Astrocyte (in vitro differentiated cells and primary cell): ENCODE data around the gene ZNF195. TPM values are rescaled to one million over a fixed set of nuclear protein-coding genes. Genes with fewer than 3 reads are reported as not detected.
"Not testable (repeated sequence)": the region's sequence is repeated elsewhere in the genome, so short reads cannot be mapped to it uniquely, and the experiment has no call there.

Experiments
- DNase-seq: peaks from one replicate; pipeline ENCODE4 v3.0.0-alpha.2; 2010; ENCODE audit warnings: low read depth
- FAIRE-seq: peaks from 2 replicates; lab custom pipeline; 2011; peaks lifted over from hg19 to GRCh38; lab: Jason Lieb, UNC
- H2AFZ ChIP-seq: 2 replicates; pipeline ENCODE4 v1.6.0; 2012; ENCODE audit warnings: low read depth, low read length, inconsistent platforms
- H3K27ac ChIP-seq: 2 replicates; pipeline ENCODE4 v1.5.1; 2011; ENCODE audit warnings: low read depth, low read length, inconsistent platforms
- H3K27me3 ChIP-seq: 2 replicates; pipeline ENCODE4 v1.6.0; 2011; ENCODE audit warnings: low read length, inconsistent platforms; ENCODE audit not compliant: insufficient read depth
- H3K36me3 ChIP-seq: 2 replicates; pipeline ENCODE4 v1.5.1; 2011; ENCODE audit warnings: low read length, inconsistent platforms; ENCODE audit not compliant: insufficient read depth
- H3K4me1 ChIP-seq: 2 replicates; pipeline ENCODE4 v1.5.1; 2011; ENCODE audit warnings: low read length, inconsistent platforms; ENCODE audit not compliant: insufficient read depth
- H3K4me2 ChIP-seq: 2 replicates; pipeline ENCODE4 v1.6.0; 2012; ENCODE audit warnings: low read length, inconsistent platforms
- H3K4me3 ChIP-seq: 2 replicates; pipeline ENCODE4 v1.5.1; 2011; ENCODE audit warnings: low read depth, mild to moderate bottlenecking, low read length, inconsistent platforms; ENCODE audit not compliant: insufficient read depth
- H3K79me2 ChIP-seq: 2 replicates; pipeline ENCODE4 v1.6.0; 2012; ENCODE audit warnings: mild to moderate bottlenecking, low read length, inconsistent platforms; ENCODE audit not compliant: insufficient read depth
- H3K9ac ChIP-seq: 2 replicates; pipeline ENCODE4 v1.6.0; 2012; ENCODE audit warnings: mild to moderate bottlenecking, low read length, inconsistent platforms
- H3K9me3 ChIP-seq: 2 replicates; pipeline ENCODE4 v1.5.1; 2012; ENCODE audit warnings: low read depth, mild to moderate bottlenecking, low read length, inconsistent platforms; ENCODE audit not compliant: insufficient read depth
- H4K20me1 ChIP-seq: 2 replicates; pipeline ENCODE4 v1.6.0; 2012; ENCODE audit warnings: low read length, inconsistent platforms; ENCODE audit not compliant: insufficient read depth
- H3K27ac Mint-ChIP-seq: one replicate; pipeline ENCODE4 v1.8.0; 2021; ENCODE audit warnings: mild to moderate bottlenecking, mixed read lengths; ENCODE audit not compliant: unreplicated experiment
- H3K27me3 Mint-ChIP-seq: one replicate; pipeline ENCODE4 v1.8.0; 2021; ENCODE audit warnings: low read depth, mixed read lengths; ENCODE audit not compliant: unreplicated experiment
- H3K36me3 Mint-ChIP-seq: one replicate; pipeline ENCODE4 v1.8.0; 2021; ENCODE audit warnings: low read depth, mixed read lengths; ENCODE audit not compliant: unreplicated experiment
- H3K4me1 Mint-ChIP-seq: one replicate; pipeline ENCODE4 v1.8.0; 2021; ENCODE audit warnings: low read depth, mixed read lengths; ENCODE audit not compliant: unreplicated experiment
- H3K4me3 Mint-ChIP-seq: one replicate; pipeline ENCODE4 v1.8.0; 2021; ENCODE audit warnings: mild to moderate bottlenecking, moderate library complexity, mixed read lengths; ENCODE audit not compliant: unreplicated experiment
- H3K9me3 Mint-ChIP-seq: one replicate; pipeline ENCODE4 v1.8.0; 2021; ENCODE audit warnings: mild to moderate bottlenecking, mixed read lengths; ENCODE audit not compliant: unreplicated experiment
- EZH2 ChIP-seq: IDR thresholded peaks from 2 replicates; pipeline ENCODE4 v1.6.1; 2012; ENCODE audit warnings: mild to moderate bottlenecking, low read length, inconsistent platforms; ENCODE audit not compliant: insufficient read depth
- total RNA-seq: library from RNA; stranded (reverse); gene quantifications from 2 replicates; pipeline ENCODE4 v1.2.1, GENCODE V29; 2021
- TF ChIP-seq, protein P1 (sequence below): IDR thresholded peaks from 2 replicates; pipeline ENCODE4 v1.5.1; 2011; ENCODE audit warnings: low read depth, mild to moderate bottlenecking, inconsistent platforms, low read length, moderate library complexity; ENCODE audit not compliant: insufficient read depth

Gene ZNF195
- total RNA-seq, 1 donor from 2014 or later = 57.5 TPM

DNA sequence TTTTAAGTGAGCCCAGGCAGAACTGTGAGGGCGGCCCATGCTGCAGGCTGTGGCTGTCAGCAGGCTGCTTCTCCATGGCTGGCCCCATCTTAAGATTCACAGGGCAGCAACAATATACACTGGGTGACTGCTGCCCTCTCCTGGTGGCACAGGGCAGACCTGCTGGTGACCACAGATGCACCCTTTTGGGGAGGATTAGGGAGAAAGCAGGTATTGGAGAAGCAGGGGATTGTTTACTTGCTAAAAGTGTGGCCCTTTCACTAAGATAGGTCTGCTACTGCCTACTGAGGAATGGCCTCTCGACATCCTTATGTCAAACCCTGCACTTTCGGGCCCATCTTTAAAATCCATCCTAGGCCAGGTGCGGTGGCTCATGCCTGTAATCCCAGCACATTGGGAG lies 38.1 kb upstream of the ZNF195 start:
- H3K4me3 Mint-ChIP-seq = not testable (repeated sequence)

DNA sequence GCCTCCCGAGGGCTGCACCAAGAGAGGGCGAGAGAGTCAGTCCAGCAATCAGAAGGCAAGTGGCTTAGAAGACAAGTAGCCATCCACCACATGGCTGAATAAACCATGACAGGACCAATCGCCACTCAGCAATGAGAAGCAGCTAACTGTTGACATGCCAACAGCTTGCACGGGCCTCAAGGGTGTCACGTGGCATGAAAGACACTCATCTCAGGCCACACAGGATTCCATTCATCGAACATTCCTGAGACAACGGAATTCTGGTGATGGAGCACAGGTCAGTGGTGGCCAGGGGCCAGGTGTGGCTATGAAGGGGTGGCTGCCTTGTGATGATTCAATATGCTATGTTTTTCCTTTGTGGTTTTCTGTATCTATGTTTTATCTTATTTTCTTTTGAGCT lies 36.4 kb upstream of the ZNF195 start:
- not testable (repeated sequence) for H4K20me1 ChIP-seq, H3K4me1 Mint-ChIP-seq, H3K4me3 Mint-ChIP-seq, H2AFZ ChIP-seq, H3K4me1 ChIP-seq, H3K4me2 ChIP-seq, H3K9me3 Mint-ChIP-seq, H3K27me3 Mint-ChIP-seq, H3K27ac ChIP-seq, H3K36me3 Mint-ChIP-seq, FAIRE-seq, H3K9me3 ChIP-seq, H3K36me3 ChIP-seq, H3K27me3 ChIP-seq, H3K9ac ChIP-seq, H3K4me3 ChIP-seq, H3K79me2 ChIP-seq
- H3K27ac Mint-ChIP-seq = peak overlapping the region; percentile 66
- DNase-seq = peak; percentile 20

More for the DNA sequence above, 38.1 kb upstream of the ZNF195 start:
- TF ChIP-seq, protein P1, sequence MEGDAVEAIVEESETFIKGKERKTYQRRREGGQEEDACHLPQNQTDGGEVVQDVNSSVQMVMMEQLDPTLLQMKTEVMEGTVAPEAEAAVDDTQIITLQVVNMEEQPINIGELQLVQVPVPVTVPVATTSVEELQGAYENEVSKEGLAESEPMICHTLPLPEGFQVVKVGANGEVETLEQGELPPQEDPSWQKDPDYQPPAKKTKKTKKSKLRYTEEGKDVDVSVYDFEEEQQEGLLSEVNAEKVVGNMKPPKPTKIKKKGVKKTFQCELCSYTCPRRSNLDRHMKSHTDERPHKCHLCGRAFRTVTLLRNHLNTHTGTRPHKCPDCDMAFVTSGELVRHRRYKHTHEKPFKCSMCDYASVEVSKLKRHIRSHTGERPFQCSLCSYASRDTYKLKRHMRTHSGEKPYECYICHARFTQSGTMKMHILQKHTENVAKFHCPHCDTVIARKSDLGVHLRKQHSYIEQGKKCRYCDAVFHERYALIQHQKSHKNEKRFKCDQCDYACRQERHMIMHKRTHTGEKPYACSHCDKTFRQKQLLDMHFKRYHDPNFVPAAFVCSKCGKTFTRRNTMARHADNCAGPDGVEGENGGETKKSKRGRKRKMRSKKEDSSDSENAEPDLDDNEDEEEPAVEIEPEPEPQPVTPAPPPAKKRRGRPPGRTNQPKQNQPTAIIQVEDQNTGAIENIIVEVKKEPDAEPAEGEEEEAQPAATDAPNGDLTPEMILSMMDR = peak; percentile 14
- H3K27me3 Mint-ChIP-seq, H3K4me3 ChIP-seq, H3K9me3 Mint-ChIP-seq, H3K36me3 Mint-ChIP-seq, H3K4me1 ChIP-seq, H3K36me3 ChIP-seq, H3K4me1 Mint-ChIP-seq, H3K4me2 ChIP-seq, H3K79me2 ChIP-seq, H2AFZ ChIP-seq, H3K27ac Mint-ChIP-seq, H3K9me3 ChIP-seq, H3K27ac ChIP-seq, H4K20me1 ChIP-seq, DNase-seq, FAIRE-seq, H3K27me3 ChIP-seq, H3K9ac ChIP-seq: not testable (repeated sequence)

DNA sequence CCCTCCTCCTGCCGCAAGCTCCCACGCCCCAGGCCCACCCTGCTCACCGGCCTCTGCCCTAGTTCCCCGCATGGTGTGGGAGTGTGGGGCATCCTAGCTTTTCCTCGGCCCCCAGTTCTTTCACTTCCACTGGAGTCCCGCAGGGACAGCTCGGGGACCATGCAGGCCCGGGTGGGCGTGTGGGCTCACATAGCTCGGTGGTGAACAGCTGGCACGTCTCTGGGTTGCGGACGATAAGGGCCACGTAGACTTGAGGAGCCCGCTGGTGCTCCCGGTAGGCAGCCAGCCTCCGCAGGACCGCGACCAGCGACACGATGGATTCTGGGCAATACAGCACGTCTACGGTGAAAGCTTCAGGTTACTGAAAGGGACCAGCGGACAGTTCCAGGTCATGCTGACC lies 34.7 kb upstream of the ZNF195 start:
- not testable (repeated sequence) for H3K4me3 ChIP-seq, H3K4me3 Mint-ChIP-seq, H3K27ac ChIP-seq, H3K9me3 ChIP-seq, H3K36me3 Mint-ChIP-seq, H3K27me3 Mint-ChIP-seq, H3K4me1 ChIP-seq, H3K9me3 Mint-ChIP-seq, H3K27ac Mint-ChIP-seq, FAIRE-seq, H3K4me2 ChIP-seq, H2AFZ ChIP-seq, H3K4me1 Mint-ChIP-seq, DNase-seq, H3K79me2 ChIP-seq, H4K20me1 ChIP-seq, H3K36me3 ChIP-seq, H3K9ac ChIP-seq, H3K27me3 ChIP-seq

DNA sequence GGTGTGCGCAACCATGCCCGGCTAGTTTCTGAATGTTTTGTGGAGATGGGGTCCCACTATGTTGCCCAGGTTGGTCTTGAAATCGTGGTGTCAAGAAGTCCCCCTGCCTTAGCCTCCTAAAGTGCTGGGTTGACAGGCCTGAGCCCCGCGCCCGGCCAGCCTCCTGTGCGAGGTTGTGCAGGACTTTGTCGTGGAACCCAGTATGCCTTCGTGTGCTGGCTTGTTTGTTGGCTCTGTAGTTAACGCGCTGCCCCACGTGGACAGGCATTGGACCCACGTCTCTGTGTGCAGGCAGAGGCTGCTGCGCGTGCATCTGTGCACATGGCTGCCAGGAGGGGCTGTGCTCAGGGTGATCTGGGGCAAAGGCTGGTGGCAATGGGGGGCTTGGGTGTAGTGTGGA lies 33.9 kb upstream of the ZNF195 start:
- H3K4me1 Mint-ChIP-seq = no peaks in the 10 kb centered on the region

More for the DNA sequence above, 33.9 kb upstream of the ZNF195 start:
- no peaks in the 10 kb centered on the region for H3K27me3 ChIP-seq
- H3K4me2 ChIP-seq = no peak overlapping the region
- H4K20me1 ChIP-seq = no peaks in the 10 kb centered on the region
- no peak for TF ChIP-seq EZH2
- TF ChIP-seq, protein P1 = no peak
- no peaks in the 10 kb centered on the region for H3K79me2 ChIP-seq
- no peak overlapping the region for H2AFZ ChIP-seq
- H3K9me3 Mint-ChIP-seq = no peaks in the 10 kb centered on the region
- FAIRE-seq = no peak
- H3K27ac ChIP-seq = no peak overlapping the region
- no peak overlapping the region for H3K9ac ChIP-seq
- DNase-seq = no peak
- H3K27me3 Mint-ChIP-seq = no peaks in the 10 kb centered on the region
- H3K27ac Mint-ChIP-seq = no peak overlapping the region
- no peak overlapping the region for H3K4me3 Mint-ChIP-seq
- no peaks in the 10 kb centered on the region for H3K4me1 ChIP-seq
- H3K36me3 Mint-ChIP-seq = peaks cover 7% of the 10 kb centered on the region
- no peaks in the 10 kb centered on the region for H3K9me3 ChIP-seq
- H3K36me3 ChIP-seq = no peaks in the 10 kb centered on the region
- no peak overlapping the region for H3K4me3 ChIP-seq
